Ascending aorta (tissue), 2 donors: ENCODE results near the gene KBTBD3. TPM values are rescaled to one million over a fixed set of nuclear protein-coding genes. Genes with fewer than 3 reads are reported as not detected.

ENCODE experiments used
- DNase-seq, 2 donors: peaks; one replicate each; pipeline ENCODE4 v3.0.0-alpha.2; 2019; ENCODE audit warnings: low spot score in 2 of 2
- H3K27ac ChIP-seq, 2 donors: fragments of 200-600 bp; sonication (generic); one replicate each; pipeline ENCODE4 v1.5.1; 2016 to 2017; ENCODE audit warnings: mild to moderate bottlenecking in 1 of 2
- H3K27me3 ChIP-seq: fragments of 200-600 bp; sonication (generic); one replicate; pipeline ENCODE4 v1.5.1; 2017
- H3K36me3 ChIP-seq, 2 donors: fragments of 200-600 bp; sonication (generic); one replicate each; pipeline ENCODE4 v1.5.1; 2016
- H3K4me1 ChIP-seq, 2 donors: fragments of 200-600 bp; sonication (generic); one replicate each; pipeline ENCODE4 v1.5.1; 2016 to 2017; ENCODE audit warnings: mild to moderate bottlenecking in 1 of 2
- H3K4me3 ChIP-seq, 2 donors: fragments of 200-600 bp; sonication (generic); one replicate each; pipeline ENCODE4 v1.5.1; 2016 to 2017; ENCODE audit warnings: mild to moderate bottlenecking in 1 of 2
- H3K9me3 ChIP-seq, 2 donors: fragments of 200-600 bp; sonication (generic); one replicate each; pipeline ENCODE4 v1.5.1; 2016
- intact Hi-C: fragments of 100-400 bp; cut with DNase I; formaldehyde crosslinking; loops from one replicate; pipeline ENCODE4 v1.15.1; 2023
- total RNA-seq: library from RNA; depleted of rRNA; stranded (reverse); fragments of >200 nt; gene quantifications from one replicate; pipeline ENCODE4 v1.1.0, GENCODE V29; 2016
- TF ChIP-seq, protein P1 (sequence below), 3 experiments: fragments of 200-600 bp in 2 of 3; fragments of 450-650 bp in 1 of 3; sonication (generic) in 2 of 3; IDR thresholded peaks; one replicate each; pipeline ENCODE4 v1.5.1; 2016 to 2019; ENCODE audit warnings: antibody characterized with exemption in 3 of 3, mild to moderate bottlenecking in 1 of 3, moderate library complexity in 1 of 3

KBTBD3 gene
- total RNA-seq, result not detected

- peak within 1 kb of the TSS; percentile 87 to 98 for H3K4me3 ChIP-seq
- peaks cover 4 to 14% of the 10 kb centered on the region in 2 donors for H3K36me3 ChIP-seq
- H3K27me3 ChIP-seq, result no peaks in the 10 kb centered on the region
- H3K4me1 ChIP-seq, result peaks cover 0 to 17% of the 10 kb centered on the region in 2 donors
- peak; percentile 96 to 99 for DNase-seq
- TF ChIP-seq, protein P1, sequence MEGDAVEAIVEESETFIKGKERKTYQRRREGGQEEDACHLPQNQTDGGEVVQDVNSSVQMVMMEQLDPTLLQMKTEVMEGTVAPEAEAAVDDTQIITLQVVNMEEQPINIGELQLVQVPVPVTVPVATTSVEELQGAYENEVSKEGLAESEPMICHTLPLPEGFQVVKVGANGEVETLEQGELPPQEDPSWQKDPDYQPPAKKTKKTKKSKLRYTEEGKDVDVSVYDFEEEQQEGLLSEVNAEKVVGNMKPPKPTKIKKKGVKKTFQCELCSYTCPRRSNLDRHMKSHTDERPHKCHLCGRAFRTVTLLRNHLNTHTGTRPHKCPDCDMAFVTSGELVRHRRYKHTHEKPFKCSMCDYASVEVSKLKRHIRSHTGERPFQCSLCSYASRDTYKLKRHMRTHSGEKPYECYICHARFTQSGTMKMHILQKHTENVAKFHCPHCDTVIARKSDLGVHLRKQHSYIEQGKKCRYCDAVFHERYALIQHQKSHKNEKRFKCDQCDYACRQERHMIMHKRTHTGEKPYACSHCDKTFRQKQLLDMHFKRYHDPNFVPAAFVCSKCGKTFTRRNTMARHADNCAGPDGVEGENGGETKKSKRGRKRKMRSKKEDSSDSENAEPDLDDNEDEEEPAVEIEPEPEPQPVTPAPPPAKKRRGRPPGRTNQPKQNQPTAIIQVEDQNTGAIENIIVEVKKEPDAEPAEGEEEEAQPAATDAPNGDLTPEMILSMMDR (IDR thresholded peaks at IDR 0.05), result peak in 1 of 3 experiments; percentile 43
- peak within 1 kb of the TSS; percentile 97 to 99 for H3K27ac ChIP-seq
- H3K9me3 ChIP-seq, result no peaks in the 10 kb centered on the region
- intact Hi-C loops, result loop anchor here (1.0 to 10.0 kb wide), 2 partner anchors 55 to 1488 kb away; partner anchors contain the start of genes ALKBH8 and MSANTD4
Measured at GRCh38 chr11:106076919-106077608, at the start of gene KBTBD3. Gene KBTBD3 (minus strand): TSS chr11:106077347. CDS start chr11:106059097, 18,250 bp downstream.

DNA sequence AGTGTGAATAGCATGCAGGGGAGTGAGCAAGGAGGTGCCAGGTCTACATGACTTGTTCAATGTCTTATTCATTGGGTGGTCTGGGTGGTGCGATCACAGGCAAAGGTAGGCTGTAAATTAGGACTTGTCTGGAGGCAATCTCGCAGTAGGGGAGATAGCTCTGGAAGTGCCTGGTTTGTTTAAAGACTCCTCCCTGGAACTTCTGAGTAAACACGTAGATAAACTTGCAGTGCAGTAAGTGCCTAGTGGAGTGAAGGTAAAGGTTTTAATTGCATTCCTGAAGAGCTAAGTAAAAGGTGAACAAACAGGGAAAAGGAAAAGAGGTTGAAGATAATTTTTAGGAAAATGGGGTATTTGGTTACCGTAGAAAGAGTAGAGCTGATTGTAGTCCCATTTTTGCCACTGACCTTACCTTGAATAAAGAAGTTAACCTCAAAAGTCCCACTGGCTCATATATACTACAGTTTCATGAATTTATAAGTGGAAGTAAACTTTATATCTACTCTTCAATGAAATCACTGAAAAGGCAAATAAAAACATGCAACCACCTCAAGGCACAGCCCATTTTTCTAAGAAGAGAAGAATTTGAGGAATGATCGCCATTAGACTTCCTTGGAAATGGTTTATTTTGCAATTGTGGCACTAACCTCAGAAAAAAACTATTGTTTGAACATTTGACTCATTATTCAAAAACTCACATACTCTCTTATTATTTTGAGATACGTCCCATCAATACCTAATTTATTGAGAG, 44.6 kb upstream of the KBTBD3 start:
- intact Hi-C loops, result no loop called here
- H3K36me3 ChIP-seq, result no peaks in the 10 kb centered on the region

DNA sequence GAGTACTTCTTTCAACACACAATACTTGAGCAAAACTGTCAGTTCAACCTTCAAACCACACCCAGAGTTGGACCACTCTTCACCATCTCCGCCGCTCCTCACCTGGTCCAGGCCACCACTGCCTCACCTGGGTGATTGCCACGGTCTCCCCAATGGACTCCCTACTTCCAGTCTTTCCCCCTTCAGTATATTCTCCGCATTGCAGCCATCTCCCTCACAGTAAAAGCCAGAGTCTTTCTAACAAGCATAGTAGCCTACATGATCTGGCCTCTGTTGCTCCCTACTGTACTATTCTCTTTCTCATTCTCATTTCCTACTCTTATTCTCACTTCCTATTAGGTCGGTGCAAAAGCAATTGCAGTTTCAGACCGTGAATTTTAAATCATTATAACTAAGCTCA, 28.8 kb upstream of the KBTBD3 start:
- DNase-seq, result no peak
- Histone ChIP-seq H3K4me3 (no peak overlapping the region), H3K36me3 (no peaks in the 10 kb centered on the region), H3K27me3 (no peaks in the 10 kb centered on the region), H3K9me3 (no peaks in the 10 kb centered on the region), H3K27ac (no peak overlapping the region), H3K4me1 (no peaks in the 10 kb centered on the region)
- TF ChIP-seq, protein P1 (IDR thresholded peaks at IDR 0.05), result no peak
- intact Hi-C loops, result no loop called here

More for the DNA sequence above, 44.6 kb upstream of the KBTBD3 start:
- no peaks in the 10 kb centered on the region for H3K4me1 ChIP-seq
- no peaks in the 10 kb centered on the region for H3K27me3 ChIP-seq
- DNase-seq, result no peak
- no peak overlapping the region for H3K27ac ChIP-seq
- no peak overlapping the region for H3K4me3 ChIP-seq
- TF ChIP-seq, protein P1 (IDR thresholded peaks at IDR 0.05), result no peak
- H3K9me3 ChIP-seq, result no peaks in the 10 kb centered on the region

DNA sequence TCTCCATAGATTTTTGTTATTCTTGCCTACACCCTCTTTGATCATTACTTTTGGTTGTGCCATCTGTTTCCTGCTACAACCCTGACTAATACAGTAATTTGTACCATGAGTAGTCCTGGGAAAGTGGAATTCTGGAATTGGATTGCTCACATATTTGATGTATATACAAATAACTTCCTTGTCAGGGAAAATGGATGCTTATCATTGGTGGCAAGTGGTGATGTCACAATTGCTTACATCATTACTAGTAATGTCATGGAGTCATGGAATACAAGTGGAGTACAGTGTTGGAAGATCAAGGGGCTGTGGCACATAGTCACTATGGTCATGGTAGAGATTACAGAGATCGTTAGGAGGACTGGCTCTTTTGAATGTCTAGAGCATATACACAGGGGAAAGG, 24.7 kb upstream of the KBTBD3 start:
- no peaks in the 10 kb centered on the region for H3K4me1 ChIP-seq

GRCh38 chr11:106101370-106101769, 24.2 kb upstream of the KBTBD3 start:
- no peak for DNase-seq
- TF ChIP-seq, protein P1 (IDR thresholded peaks at IDR 0.05), result no peak
- H3K4me3 ChIP-seq, result no peak overlapping the region
- no peak overlapping the region for H3K27ac ChIP-seq
- no peaks in the 10 kb centered on the region for H3K27me3 ChIP-seq
- intact Hi-C loops, result no loop called here
- H3K9me3 ChIP-seq, result no peaks in the 10 kb centered on the region
- no peaks in the 10 kb centered on the region for H3K4me1 ChIP-seq
- H3K36me3 ChIP-seq, result peaks cover 14 to 25% of the 10 kb centered on the region in 2 donors

More for the DNA sequence above, 24.7 kb upstream of the KBTBD3 start:
- Histone ChIP-seq H3K4me3 (no peak overlapping the region), H3K27ac (no peak overlapping the region), H3K36me3 (peaks cover 11 to 20% of the 10 kb centered on the region in 2 donors), H3K27me3 (no peaks in the 10 kb centered on the region), H3K9me3 (no peaks in the 10 kb centered on the region)
- intact Hi-C loops, result no loop called here
- TF ChIP-seq, protein P1 (IDR thresholded peaks at IDR 0.05), result no peak
- DNase-seq, result no peak
